Transverse colon (tissue), 4 donors: Measurements from ENCODE around the gene SPTBN5. TPM values are rescaled to one million over a fixed set of nuclear protein-coding genes. Genes with fewer than 3 reads are reported as not detected.

Experiments
- DNase-seq: peaks from one replicate; pipeline ENCODE4 v3.0.0-alpha.2; 2019
- H3K27ac ChIP-seq, 4 donors: fragments of 200-600 bp; sonication (generic); 2 replicates each; pipeline ENCODE4 v1.5.1; 2016 to 2018; ENCODE audit warnings: inconsistent platforms in 4 of 4
- H3K27me3 ChIP-seq: fragments of 200-600 bp; sonication (generic); 2 replicates; pipeline ENCODE4 v1.5.1; 2017; ENCODE audit warnings: inconsistent platforms
- H3K36me3 ChIP-seq, 4 donors: fragments of 200-600 bp; sonication (generic); 2 replicates each; pipeline ENCODE4 v1.5.1; 2017 to 2019; ENCODE audit warnings: inconsistent platforms in 4 of 4
- H3K4me1 ChIP-seq, 4 donors: fragments of 200-600 bp; sonication (generic); 2 replicates each; pipeline ENCODE4 v1.5.1; 2017 to 2020; ENCODE audit warnings: inconsistent platforms in 4 of 4
- H3K4me3 ChIP-seq, 4 donors: fragments of 200-600 bp; sonication (generic); 1 replicate in 1 of 4; 2 replicates in 3 of 4; pipeline versions ENCODE4 v1.5.1 to v1.6.1; 2017 to 2019; ENCODE audit warnings: inconsistent platforms in 4 of 4
- H3K9me3 ChIP-seq, 2 donors: fragments of 200-600 bp; sonication (generic); 2 replicates each; pipeline ENCODE4 v1.5.1; 2017 to 2019; ENCODE audit warnings: inconsistent platforms in 2 of 2
- EP300 ChIP-seq: sonication (generic); formaldehyde crosslinking; IDR thresholded peaks from one replicate; pipeline ENCODE4 v1.6.1; 2017; ENCODE audit warnings: antibody characterized with exemption, low read depth
- POLR2A ChIP-seq: fragments of 450-650 bp; IDR thresholded peaks from one replicate; pipeline ENCODE4 v1.6.1; 2016; ENCODE audit warnings: antibody characterized with exemption, mild to moderate bottlenecking, moderate library complexity
- POLR2AphosphoS5 ChIP-seq, 3 donors: sonication (generic); formaldehyde crosslinking; IDR thresholded peaks; one replicate each; pipeline ENCODE4 v1.6.1; 2016; ENCODE audit warnings: antibody characterized with exemption in 3 of 3
- WGBS, 2 donors: methylation state at CpG; one replicate each; pipeline ENCODE4 v1.1.5; 2018; ENCODE audit warnings: low coverage in 1 of 2; 5-methylcytosine and 5-hydroxymethylcytosine counted together
- in situ Hi-C, 4 donors: fragments of 200-750 bp; cut with MboI; loops; one replicate each; pipeline versions ENCODE4 v1.15.0 to v1.15.1; 2017; ENCODE audit warnings: low sequenced_read_pairs in 3 of 4, low pct_ligation_motif_present in 1 of 4, low pct_unique_long_range_greater_than_20kb in 1 of 4
- intact Hi-C: fragments of 100-400 bp; cut with DNase I; formaldehyde crosslinking; loops from one replicate; pipeline ENCODE4 v1.15.1; 2023; ENCODE audit warnings: low total_unique reads
- total RNA-seq, 4 donors: library from RNA; depleted of rRNA; stranded (reverse); fragments of >200 nt; gene quantifications; one replicate each; pipeline ENCODE4 v1.1.0, GENCODE V29; 2016
- TF ChIP-seq, protein P1 (sequence below), 5 experiments: fragments of 200-600 bp in 3 of 5; fragments of 450-650 bp in 2 of 5; sonication (generic) in 3 of 5; IDR thresholded peaks; 1 replicate in 2 of 5; 2 replicates in 3 of 5; pipeline ENCODE4 v1.5.1; 2016 to 2017; ENCODE audit warnings: antibody characterized with exemption in 5 of 5, inconsistent platforms in 3 of 5, mild to moderate bottlenecking in 2 of 5, moderate library complexity in 1 of 5

The SPTBN5 gene
- total RNA-seq, 4 donors from 2014 or later, result 0.16 to 8.0 (median 1.1) TPM

DNA sequence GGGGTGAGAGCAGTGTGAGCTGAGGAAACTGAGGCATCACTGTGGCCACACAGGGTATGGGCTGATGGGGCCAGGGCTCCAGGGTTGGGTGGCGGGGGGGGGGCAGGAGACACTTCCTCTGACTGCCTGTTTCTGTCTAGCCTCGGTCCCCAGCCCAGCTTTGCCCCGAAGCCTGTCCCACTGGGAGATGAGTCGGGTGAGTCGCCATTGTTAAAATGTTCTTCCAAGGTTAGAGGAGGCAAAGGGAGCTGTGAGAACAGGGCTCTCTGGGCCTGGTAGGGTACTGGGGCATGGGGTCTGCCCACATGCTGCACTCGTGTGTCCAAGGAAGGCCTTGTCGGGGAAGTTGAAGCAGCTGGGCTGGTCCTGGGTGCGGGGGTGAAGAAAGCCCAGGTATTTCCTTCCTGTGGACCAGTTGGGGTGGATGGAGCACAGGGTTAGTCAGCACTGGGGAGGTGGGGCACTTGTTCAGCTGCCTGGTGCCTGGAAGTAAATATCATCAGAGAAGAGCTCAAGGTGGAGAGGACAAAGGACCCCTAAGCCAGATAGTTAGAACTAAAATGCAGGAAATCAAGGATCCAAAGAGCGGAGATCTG, 74.3 kb downstream of the SPTBN5 start:
- no peak overlapping the region for H3K4me3 ChIP-seq
- no peaks in the 10 kb centered on the region for H3K9me3 ChIP-seq
- H3K27ac ChIP-seq, result no peak overlapping the region
- no peaks in the 10 kb centered on the region for H3K4me1 ChIP-seq
- intact Hi-C loops, result no loop called here
- H3K27me3 ChIP-seq, result no peaks in the 10 kb centered on the region
- TF ChIP-seq POLR2AphosphoS5 (IDR thresholded peaks at IDR 0.05), result no peak
- in situ Hi-C loops, result loop anchor here in 2 of 4 donors (25.0 kb wide), 1 partner anchor 207 kb away; no protein-coding TSS in a partner anchor
- 88 to 100% methylated on average over 1 to 9 of the region's 9 CpGs for WGBS, 2 donors
- no peak for DNase-seq
- H3K36me3 ChIP-seq, result peaks cover 0 to 22% (median 7%) of the 10 kb centered on the region in 4 donors

DNA sequence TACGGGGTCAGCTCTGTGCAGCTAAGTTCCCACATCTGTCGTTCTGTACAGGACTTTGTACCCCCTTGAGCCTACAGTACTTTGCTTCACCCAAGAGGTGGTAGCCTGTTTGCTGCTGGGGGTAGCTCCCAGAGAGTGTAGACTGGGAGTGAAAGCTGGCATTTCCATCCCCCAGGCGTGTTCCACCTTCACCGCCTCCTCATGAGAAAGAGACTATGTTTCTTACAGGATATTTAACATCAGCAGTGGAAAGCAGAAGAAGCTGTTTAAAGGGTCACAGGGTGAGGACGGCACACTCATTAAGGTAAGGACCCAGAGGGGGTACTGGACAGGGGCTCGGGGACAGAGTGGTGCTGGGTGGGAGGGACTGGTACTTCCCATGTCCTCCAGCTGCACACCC, 76.1 kb downstream of the SPTBN5 start:
- in situ Hi-C loops, result loop anchor here in 2 of 4 donors (25.0 kb wide), 1 partner anchor 205 kb away; no protein-coding TSS in a partner anchor

GRCh38 chr15:41817327-41817726, 76.5 kb downstream of the SPTBN5 start:
- intact Hi-C loops (no loop called here), in situ Hi-C loops (loop anchor here in 2 of 4 donors (25.0 kb wide), 1 partner anchor 205 kb away; no protein-coding TSS in a partner anchor)
- 92% methylated on average over 14 of the region's 14 CpGs; no CpG with 5 or more reads in 1 of the 2 donors for WGBS, 2 donors
- H3K27me3 ChIP-seq, result no peaks in the 10 kb centered on the region
- no peak overlapping the region for H3K27ac ChIP-seq
- no peak for DNase-seq
- H3K9me3 ChIP-seq, result no peaks in the 10 kb centered on the region
- H3K36me3 ChIP-seq, result peaks cover 0 to 23% (median 11%) of the 10 kb centered on the region in 4 donors
- no peaks in the 10 kb centered on the region for H3K4me1 ChIP-seq
- no peak for TF ChIP-seq POLR2AphosphoS5 (IDR thresholded peaks at IDR 0.05)
- no peak for TF ChIP-seq EP300
- no peak for TF ChIP-seq POLR2A
- TF ChIP-seq, protein P1, sequence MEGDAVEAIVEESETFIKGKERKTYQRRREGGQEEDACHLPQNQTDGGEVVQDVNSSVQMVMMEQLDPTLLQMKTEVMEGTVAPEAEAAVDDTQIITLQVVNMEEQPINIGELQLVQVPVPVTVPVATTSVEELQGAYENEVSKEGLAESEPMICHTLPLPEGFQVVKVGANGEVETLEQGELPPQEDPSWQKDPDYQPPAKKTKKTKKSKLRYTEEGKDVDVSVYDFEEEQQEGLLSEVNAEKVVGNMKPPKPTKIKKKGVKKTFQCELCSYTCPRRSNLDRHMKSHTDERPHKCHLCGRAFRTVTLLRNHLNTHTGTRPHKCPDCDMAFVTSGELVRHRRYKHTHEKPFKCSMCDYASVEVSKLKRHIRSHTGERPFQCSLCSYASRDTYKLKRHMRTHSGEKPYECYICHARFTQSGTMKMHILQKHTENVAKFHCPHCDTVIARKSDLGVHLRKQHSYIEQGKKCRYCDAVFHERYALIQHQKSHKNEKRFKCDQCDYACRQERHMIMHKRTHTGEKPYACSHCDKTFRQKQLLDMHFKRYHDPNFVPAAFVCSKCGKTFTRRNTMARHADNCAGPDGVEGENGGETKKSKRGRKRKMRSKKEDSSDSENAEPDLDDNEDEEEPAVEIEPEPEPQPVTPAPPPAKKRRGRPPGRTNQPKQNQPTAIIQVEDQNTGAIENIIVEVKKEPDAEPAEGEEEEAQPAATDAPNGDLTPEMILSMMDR (IDR thresholded peaks at IDR 0.05), result no peak
- H3K4me3 ChIP-seq, result no peak overlapping the region

More for the DNA sequence above, 76.1 kb downstream of the SPTBN5 start:
- DNase-seq, result no peak
- WGBS, 2 donors, result 85 to 92% methylated on average over 2 to 6 of the region's 6 CpGs
- no peak overlapping the region for H3K4me3 ChIP-seq
- H3K36me3 ChIP-seq, result peaks cover 0 to 23% (median 11%) of the 10 kb centered on the region in 4 donors
- no peaks in the 10 kb centered on the region for H3K4me1 ChIP-seq
- no peak overlapping the region for H3K27ac ChIP-seq
- TF ChIP-seq, protein P1 (IDR thresholded peaks at IDR 0.05), result no peak
- no peak for TF ChIP-seq POLR2A
- no peak for TF ChIP-seq POLR2AphosphoS5 (IDR thresholded peaks at IDR 0.05)
- no peak for TF ChIP-seq EP300
- no peaks in the 10 kb centered on the region for H3K27me3 ChIP-seq
- no peaks in the 10 kb centered on the region for H3K9me3 ChIP-seq
- intact Hi-C loops, result no loop called here

- H3K4me1 ChIP-seq, result no peaks in the 10 kb centered on the region
- H3K27me3 ChIP-seq, result no peaks in the 10 kb centered on the region
- H3K36me3 ChIP-seq, result peaks cover 0 to 23% (median 11%) of the 10 kb centered on the region in 4 donors
- intact Hi-C loops (no loop called here), in situ Hi-C loops (loop anchor here in 2 of 4 donors (25.0 kb wide), 1 partner anchor 204 kb away; no protein-coding TSS in a partner anchor)
- 95% methylated on average over 9 of the region's 9 CpGs; no CpG with 5 or more reads in 1 of the 2 donors for WGBS, 2 donors
- H3K4me3 ChIP-seq, result no peak overlapping the region
- no peak overlapping the region for H3K27ac ChIP-seq
- TF ChIP-seq POLR2A (no peak), POLR2AphosphoS5 (IDR thresholded peaks at IDR 0.05) (no peak), EP300 (no peak)
- TF ChIP-seq, protein P1 (IDR thresholded peaks at IDR 0.05), result no peak
- H3K9me3 ChIP-seq, result no peaks in the 10 kb centered on the region
- no peak for DNase-seq
Measured at GRCh38 chr15:41816788-41817187, 77.1 kb downstream of the SPTBN5 start.
